HCT116 (cell line): ENCODE measurements around the gene IRGC. TPM values are rescaled to one million over a fixed set of nuclear protein-coding genes. Genes with fewer than 3 reads are reported as not detected.

Source experiments
- ATAC-seq: fragments of 200-7000 bp; cut with Tn5 transposase; 2 replicates; pipeline ENCODE4 v1.9.1; 2020; ENCODE audit warnings: mild to moderate bottlenecking, moderate library complexity
- BruUV-seq: library from RNA; stranded (reverse); fragments of 400-500 nt; replicated peaks from 2 replicates; lab custom pipeline; 2021; lab: Mats Ljungman, UMichigan
- CTCF ChIA-PET: fragments of 300-600 bp; sonication (Branson Sonifier 250); formaldehyde crosslinking; loops from one replicate; lab custom pipeline; 2021; ENCODE audit warnings: antibody characterized with exemption; lab: Charles Lee
- POLR2A ChIA-PET: fragments of 300-600, 350-600 bp; sonication (Branson Sonifier 250); formaldehyde crosslinking; loops from one replicate; lab custom pipeline; 2021; ENCODE audit warnings: antibody characterized with exemption; lab: Charles Lee
- RAD21 ChIA-PET, 2 experiments: fragments of 300-600 bp; sonication (Branson Sonifier 250); formaldehyde crosslinking; loops; one replicate each; lab custom pipeline; 2023; ENCODE audit warnings: low total read pairs in 2 of 2; ENCODE audit not compliant: uncharacterized antibody in 2 of 2, unreplicated experiment in 2 of 2, low non-redundant PET in 1 of 2; lab: Charles Lee
- DNase-seq: peaks from one replicate; pipeline ENCODE4 v3.0.0-alpha.2; 2010; ENCODE audit warnings: low read depth, low spot score
- H2AFZ ChIP-seq: fragments of 200-600 bp; shearing (Covaris generic), sonication (generic); 2 replicates; pipeline ENCODE4 v1.6.1; 2017; ENCODE audit warnings: low read depth, mixed run types, mixed read lengths, antibody characterized with exemption, low read length; ENCODE audit not compliant: poor library complexity, severe bottlenecking
- H3K27ac ChIP-seq: 2 replicates; pipeline ENCODE4 v1.5.1; 2012; ENCODE audit warnings: low read depth, low read length
- H3K27me3 ChIP-seq: fragments of 200-600 bp; sonication (generic); 2 replicates; pipeline ENCODE4 v1.6.1; 2016; ENCODE audit warnings: mixed run types, low read length, mixed read lengths; ENCODE audit not compliant: insufficient read depth
- H3K36me3 ChIP-seq, 2 experiments: fragments of 200-500 bp in 1 of 2; fragments of 200-600 bp in 1 of 2; sonication (Bioruptor generic) in 1 of 2; sonication (generic) in 1 of 2; 2 replicates each; pipeline versions ENCODE4 v1.5.1 to v1.6.1; 2014 to 2016; ENCODE audit warnings: low read length in 2 of 2, inconsistent platforms in 1 of 2, mixed read lengths in 1 of 2, mixed run types in 1 of 2; ENCODE audit not compliant: insufficient read depth in 2 of 2, control insufficient read depth in 1 of 2
- H3K4me1 ChIP-seq, 2 experiments: fragments of 200-600 bp in 1 of 2; sonication (generic) in 1 of 2; 2 replicates each; pipeline versions ENCODE4 v1.5.1 to v1.6.1; 2012 to 2017; ENCODE audit warnings: low read length in 2 of 2, inconsistent platforms in 1 of 2, mild to moderate bottlenecking in 1 of 2, mixed read lengths in 1 of 2, mixed run types in 1 of 2, moderate library complexity in 1 of 2; ENCODE audit not compliant: insufficient read depth in 2 of 2, control insufficient read depth in 1 of 2
- H3K4me2 ChIP-seq: fragments of 200-600 bp; sonication (generic); 2 replicates; pipeline ENCODE4 v1.6.1; 2017; ENCODE audit warnings: mixed run types, low read length, mixed read lengths
- H3K4me3 ChIP-seq, 2 experiments: fragments of 200-600 bp in 1 of 2; sonication (generic) in 1 of 2; replicated peaks in 1 of 2; 2 replicates each; pipeline ENCODE4 v1.5.1; 2011 to 2016; ENCODE audit warnings: low read length in 2 of 2, control low read depth in 1 of 2, low read depth in 1 of 2, mild to moderate bottlenecking in 1 of 2, mixed read lengths in 1 of 2, mixed run types in 1 of 2
- H3K79me2 ChIP-seq: fragments of 200-600 bp; sonication (generic); 2 replicates; pipeline ENCODE4 v1.6.1; 2017; ENCODE audit warnings: mild to moderate bottlenecking, mixed run types, low read length, moderate library complexity, mixed read lengths; ENCODE audit not compliant: insufficient read depth
- H3K9ac ChIP-seq: fragments of 200-600 bp; sonication (generic); 2 replicates; pipeline ENCODE4 v1.6.1; 2016; ENCODE audit warnings: low read length, mixed read lengths
- H3K9me2 ChIP-seq: fragments of 200-600 bp; sonication (generic), shearing (Covaris generic); 2 replicates; pipeline ENCODE4 v1.6.1; 2017; ENCODE audit warnings: mixed run types, mild to moderate bottlenecking, moderate library complexity; ENCODE audit not compliant: insufficient read depth
- H3K9me3 ChIP-seq, 2 experiments: fragments of 200-500 bp in 1 of 2; fragments of 200-600 bp in 1 of 2; sonication (Bioruptor generic) in 1 of 2; sonication (generic) in 1 of 2; 2 replicates each; pipeline ENCODE4 v1.6.1; 2014 to 2017; ENCODE audit warnings: low read length in 2 of 2, mixed read lengths in 2 of 2, inconsistent platforms in 1 of 2, low read depth in 1 of 2, mild to moderate bottlenecking in 1 of 2, mixed run types in 1 of 2, moderate library complexity in 1 of 2; ENCODE audit not compliant: control insufficient read depth in 1 of 2, insufficient read depth in 1 of 2
- H4K20me1 ChIP-seq: fragments of 200-600 bp; sonication (generic), shearing (Covaris generic); 2 replicates; pipeline ENCODE4 v1.6.1; 2017; ENCODE audit warnings: mixed run types, mild to moderate bottlenecking, moderate library complexity; ENCODE audit not compliant: insufficient read depth
- RAD21 ChIP-seq: IDR thresholded peaks from 2 replicates; pipeline ENCODE4 v1.6.1; 2012; ENCODE audit warnings: low read depth, mild to moderate bottlenecking
- SIN3A ChIP-seq: IDR thresholded peaks from 2 replicates; pipeline ENCODE4 v1.6.1; 2012; ENCODE audit warnings: low read depth
- intact Hi-C: fragments of 100-400 bp; cut with micrococcal nuclease; formaldehyde crosslinking; loops from 2 replicates; pipeline ENCODE4 v1.10.0; 2022
- total RNA-seq: library from RNA; stranded (reverse); gene quantifications from one replicate; pipeline ENCODE4 v1.2.1, GENCODE V29; 2021; ENCODE audit not compliant: unreplicated experiment
- TF ChIP-seq, protein P1 (sequence below): IDR thresholded peaks from 2 replicates; pipeline ENCODE4 v1.6.1; 2011; ENCODE audit warnings: mild to moderate bottlenecking, low read length, moderate library complexity; ENCODE audit not compliant: insufficient replicate concordance; ENCODE audit errors: extremely low read depth
- TF ChIP-seq, protein P2 (sequence below): IDR thresholded peaks from 2 replicates; pipeline ENCODE4 v1.6.1; 2012; ENCODE audit warnings: low read depth
- TF ChIP-seq, protein P3 (sequence below): IDR thresholded peaks from 2 replicates; pipeline ENCODE4 v1.6.1; 2012
- TF ChIP-seq, protein P4 (sequence below), 3 experiments: fragments of 200-600 bp in 1 of 3; sonication (generic) in 1 of 3; IDR thresholded peaks in 2 of 3; conservative IDR thresholded peaks in 1 of 3; 2 replicates each; pipeline ENCODE4 v1.5.1; 2012 to 2017; ENCODE audit warnings: low read depth in 2 of 3, low read length in 2 of 3, antibody characterized with exemption in 1 of 3, borderline replicate concordance in 1 of 3, control low read depth in 1 of 3, mild to moderate bottlenecking in 1 of 3, mixed read lengths in 1 of 3, mixed run types in 1 of 3, moderate library complexity in 1 of 3; ENCODE audit not compliant: insufficient read depth in 1 of 3

Gene IRGC
- total RNA-seq, 1 experiment from 2014 or later, result not detected

DNA sequence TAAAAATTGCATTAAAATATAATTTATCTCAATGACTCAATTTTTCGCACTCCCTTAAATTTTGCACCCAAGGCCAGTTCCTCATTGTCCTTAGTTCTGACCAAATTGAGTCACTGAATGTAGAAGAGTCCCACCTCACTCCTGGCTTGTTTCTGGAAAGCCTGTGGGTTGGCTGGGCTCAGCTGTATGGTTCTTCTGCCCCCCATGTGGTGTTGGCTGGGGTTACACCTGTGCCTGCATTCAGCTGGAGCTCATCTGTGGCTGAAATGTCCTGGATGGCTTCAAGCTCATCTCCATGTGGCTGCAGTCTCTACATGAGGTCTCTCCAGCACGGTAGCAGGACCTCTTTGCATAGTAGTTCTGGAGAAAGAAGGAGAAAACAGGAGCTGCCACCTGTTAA is 7.2 kb upstream of the IRGC start:
- H3K4me3 ChIP-seq, result no peak overlapping the region
- no peak overlapping the region for H3K4me2 ChIP-seq
- H3K36me3 ChIP-seq, result no peaks in the 10 kb centered on the region
- no peaks in the 10 kb centered on the region for H3K9me3 ChIP-seq
- H3K4me1 ChIP-seq, result peaks cover 17 to 44% of the 10 kb centered on the region in 2 experiments
- POLR2A ChIA-PET, result interaction anchor here (2.3 kb wide), 1 partner anchor 39 kb away, joined by 22 read pairs; the partner anchor contains the start of gene PLAUR
- H4K20me1 ChIP-seq, result no peaks in the 10 kb centered on the region
- CTCF ChIA-PET, result interaction anchor here (1.1 to 1.4 kb wide), 3 partner anchors 13 to 40 kb away, joined by 3 to 12 read pairs (median 3); no protein-coding TSS in a partner anchor
- TF ChIP-seq SIN3A (no peak), RAD21 (peak; percentile 58)
- TF ChIP-seq, protein P1, sequence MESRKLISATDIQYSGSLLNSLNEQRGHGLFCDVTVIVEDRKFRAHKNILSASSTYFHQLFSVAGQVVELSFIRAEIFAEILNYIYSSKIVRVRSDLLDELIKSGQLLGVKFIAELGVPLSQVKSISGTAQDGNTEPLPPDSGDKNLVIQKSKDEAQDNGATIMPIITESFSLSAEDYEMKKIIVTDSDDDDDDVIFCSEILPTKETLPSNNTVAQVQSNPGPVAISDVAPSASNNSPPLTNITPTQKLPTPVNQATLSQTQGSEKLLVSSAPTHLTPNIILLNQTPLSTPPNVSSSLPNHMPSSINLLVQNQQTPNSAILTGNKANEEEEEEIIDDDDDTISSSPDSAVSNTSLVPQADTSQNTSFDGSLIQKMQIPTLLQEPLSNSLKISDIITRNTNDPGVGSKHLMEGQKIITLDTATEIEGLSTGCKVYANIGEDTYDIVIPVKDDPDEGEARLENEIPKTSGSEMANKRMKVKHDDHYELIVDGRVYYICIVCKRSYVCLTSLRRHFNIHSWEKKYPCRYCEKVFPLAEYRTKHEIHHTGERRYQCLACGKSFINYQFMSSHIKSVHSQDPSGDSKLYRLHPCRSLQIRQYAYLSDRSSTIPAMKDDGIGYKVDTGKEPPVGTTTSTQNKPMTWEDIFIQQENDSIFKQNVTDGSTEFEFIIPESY, result no peak
- TF ChIP-seq, protein P2, sequence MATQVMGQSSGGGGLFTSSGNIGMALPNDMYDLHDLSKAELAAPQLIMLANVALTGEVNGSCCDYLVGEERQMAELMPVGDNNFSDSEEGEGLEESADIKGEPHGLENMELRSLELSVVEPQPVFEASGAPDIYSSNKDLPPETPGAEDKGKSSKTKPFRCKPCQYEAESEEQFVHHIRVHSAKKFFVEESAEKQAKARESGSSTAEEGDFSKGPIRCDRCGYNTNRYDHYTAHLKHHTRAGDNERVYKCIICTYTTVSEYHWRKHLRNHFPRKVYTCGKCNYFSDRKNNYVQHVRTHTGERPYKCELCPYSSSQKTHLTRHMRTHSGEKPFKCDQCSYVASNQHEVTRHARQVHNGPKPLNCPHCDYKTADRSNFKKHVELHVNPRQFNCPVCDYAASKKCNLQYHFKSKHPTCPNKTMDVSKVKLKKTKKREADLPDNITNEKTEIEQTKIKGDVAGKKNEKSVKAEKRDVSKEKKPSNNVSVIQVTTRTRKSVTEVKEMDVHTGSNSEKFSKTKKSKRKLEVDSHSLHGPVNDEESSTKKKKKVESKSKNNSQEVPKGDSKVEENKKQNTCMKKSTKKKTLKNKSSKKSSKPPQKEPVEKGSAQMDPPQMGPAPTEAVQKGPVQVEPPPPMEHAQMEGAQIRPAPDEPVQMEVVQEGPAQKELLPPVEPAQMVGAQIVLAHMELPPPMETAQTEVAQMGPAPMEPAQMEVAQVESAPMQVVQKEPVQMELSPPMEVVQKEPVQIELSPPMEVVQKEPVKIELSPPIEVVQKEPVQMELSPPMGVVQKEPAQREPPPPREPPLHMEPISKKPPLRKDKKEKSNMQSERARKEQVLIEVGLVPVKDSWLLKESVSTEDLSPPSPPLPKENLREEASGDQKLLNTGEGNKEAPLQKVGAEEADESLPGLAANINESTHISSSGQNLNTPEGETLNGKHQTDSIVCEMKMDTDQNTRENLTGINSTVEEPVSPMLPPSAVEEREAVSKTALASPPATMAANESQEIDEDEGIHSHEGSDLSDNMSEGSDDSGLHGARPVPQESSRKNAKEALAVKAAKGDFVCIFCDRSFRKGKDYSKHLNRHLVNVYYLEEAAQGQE, result no peak
- TF ChIP-seq, protein P3, sequence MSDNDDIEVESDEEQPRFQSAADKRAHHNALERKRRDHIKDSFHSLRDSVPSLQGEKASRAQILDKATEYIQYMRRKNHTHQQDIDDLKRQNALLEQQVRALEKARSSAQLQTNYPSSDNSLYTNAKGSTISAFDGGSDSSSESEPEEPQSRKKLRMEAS, result peak; percentile 30; the same call in 1 of the 2 replicates
- TF ChIP-seq, protein P4, sequence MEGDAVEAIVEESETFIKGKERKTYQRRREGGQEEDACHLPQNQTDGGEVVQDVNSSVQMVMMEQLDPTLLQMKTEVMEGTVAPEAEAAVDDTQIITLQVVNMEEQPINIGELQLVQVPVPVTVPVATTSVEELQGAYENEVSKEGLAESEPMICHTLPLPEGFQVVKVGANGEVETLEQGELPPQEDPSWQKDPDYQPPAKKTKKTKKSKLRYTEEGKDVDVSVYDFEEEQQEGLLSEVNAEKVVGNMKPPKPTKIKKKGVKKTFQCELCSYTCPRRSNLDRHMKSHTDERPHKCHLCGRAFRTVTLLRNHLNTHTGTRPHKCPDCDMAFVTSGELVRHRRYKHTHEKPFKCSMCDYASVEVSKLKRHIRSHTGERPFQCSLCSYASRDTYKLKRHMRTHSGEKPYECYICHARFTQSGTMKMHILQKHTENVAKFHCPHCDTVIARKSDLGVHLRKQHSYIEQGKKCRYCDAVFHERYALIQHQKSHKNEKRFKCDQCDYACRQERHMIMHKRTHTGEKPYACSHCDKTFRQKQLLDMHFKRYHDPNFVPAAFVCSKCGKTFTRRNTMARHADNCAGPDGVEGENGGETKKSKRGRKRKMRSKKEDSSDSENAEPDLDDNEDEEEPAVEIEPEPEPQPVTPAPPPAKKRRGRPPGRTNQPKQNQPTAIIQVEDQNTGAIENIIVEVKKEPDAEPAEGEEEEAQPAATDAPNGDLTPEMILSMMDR (IDR thresholded peaks at IDR 0.05 in 2 of 3, conservative IDR thresholded peaks at IDR 0.05 in 1 of 3; ENCODE audit: borderline replicate concordance in 1 of 3, insufficient read depth in 1 of 3, low read depth in 2 of 3, low read length in 2 of 3), result peak in 2 of 3 experiments; percentile 30 to 38; a peak in 4 of 6 replicates
- RAD21 ChIA-PET, result interaction anchor here in 1 of 2 experiments (1.2 kb wide), 1 partner anchor 40 kb away, joined by 7 read pairs; no protein-coding TSS in a partner anchor
- H3K27me3 ChIP-seq, result no peaks in the 10 kb centered on the region
- no peak overlapping the region for H3K9ac ChIP-seq
- ATAC-seq (peak; percentile 73), DNase-seq (no peak)
- no TSS peak for BruUV-seq
- no peaks in the 10 kb centered on the region for H3K9me2 ChIP-seq
- H3K27ac ChIP-seq, result no peak overlapping the region
- intact Hi-C loops, result no loop called here
- no peaks in the 10 kb centered on the region for H3K79me2 ChIP-seq
- H2AFZ ChIP-seq, result no peak overlapping the region
